Testis (tissue), 3 donors: Measurements from ENCODE around the gene PITX1. TPM values are rescaled to one million over a fixed set of nuclear protein-coding genes. Genes with fewer than 3 reads are reported as not detected.

Experiments used
- DNase-seq: peaks from one replicate; pipeline ENCODE4 v3.0.0-alpha.2; 2019
- H3K27ac ChIP-seq, 2 donors: fragments of 200-600 bp; sonication (generic); one replicate each; pipeline ENCODE4 v1.5.1; 2019
- H3K27me3 ChIP-seq: fragments of 200-600 bp; sonication (generic); one replicate; pipeline ENCODE4 v1.5.1; 2019
- H3K36me3 ChIP-seq: fragments of 200-600 bp; sonication (generic); one replicate; pipeline ENCODE4 v1.5.1; 2017; ENCODE audit warnings: low read depth; ENCODE audit errors: missing control alignments
- H3K4me1 ChIP-seq: fragments of 200-600 bp; sonication (generic); one replicate; pipeline ENCODE4 v1.5.1; 2019
- H3K4me3 ChIP-seq, 2 donors: fragments of 200-600 bp; sonication (generic); one replicate each; pipeline ENCODE4 v1.5.1; 2017 to 2019
- H3K9me3 ChIP-seq: fragments of 200-600 bp; sonication (generic); one replicate; pipeline ENCODE4 v1.5.1; 2017
- POLR2A ChIP-seq: fragments of 450-650 bp; IDR thresholded peaks from one replicate; pipeline ENCODE4 v1.6.1; 2017; ENCODE audit warnings: antibody characterized with exemption, mild to moderate bottlenecking, moderate library complexity
- WGBS, 2 donors: methylation state at CpG; one replicate each; pipeline ENCODE4 v1.1.5; 2018; 5-methylcytosine and 5-hydroxymethylcytosine counted together
- intact Hi-C: fragments of 100-400 bp; cut with DNase I; formaldehyde crosslinking; loops from one replicate; pipeline ENCODE4 v1.15.1; 2023; ENCODE audit warnings: low total_unique reads
- polyA plus RNA-seq: library from polyadenylated mRNA; stranded (reverse); fragments of 350-450 nt; fragmentation: Illumina TruSeq; extraction: RNeasy Lipid Tissue Mini Kit (QIAGEN cat#74804); gene quantifications from one replicate; pipeline ENCODE4 v1.2.3, GENCODE V29; 2014; ENCODE audit warnings: low read depth, low replicate concordance; ENCODE audit not compliant: insufficient read depth
- total RNA-seq, 2 donors: library from RNA; depleted of rRNA; stranded (reverse); fragments of >200 nt; gene quantifications; one replicate each; pipeline ENCODE4 v1.2.3, GENCODE V29; 2016
- TF ChIP-seq, protein P1 (sequence below), 3 experiments: fragments of 450-650 bp in 2 of 3; fragments of 200-600 bp in 1 of 3; sonication (generic) in 1 of 3; IDR thresholded peaks; one replicate each; pipeline ENCODE4 v1.5.1; 2016 to 2019; ENCODE audit warnings: antibody characterized with exemption in 3 of 3, mild to moderate bottlenecking in 2 of 3, moderate library complexity in 1 of 3

Gene PITX1
- total and polyA plus RNA-seq, 3 donors from 2014 or later = 3.0 to 4.1 (median 3.6) TPM

GRCh38 chr5:135034963-135035677, 1.1 kb upstream of the PITX1 start:
- no peak for DNase-seq
- Histone ChIP-seq H3K4me1 (peaks cover 13% of the 10 kb centered on the region), H3K27me3 (no peaks in the 10 kb centered on the region), H3K27ac (no peak overlapping the region), H3K9me3 (no peaks in the 10 kb centered on the region), H3K36me3 (no peaks in the 10 kb centered on the region), H3K4me3 (no peak overlapping the region)
- 80% methylated on average over 9 to 14 of the region's 14 CpGs for WGBS, 2 donors
- TF ChIP-seq, protein P1, sequence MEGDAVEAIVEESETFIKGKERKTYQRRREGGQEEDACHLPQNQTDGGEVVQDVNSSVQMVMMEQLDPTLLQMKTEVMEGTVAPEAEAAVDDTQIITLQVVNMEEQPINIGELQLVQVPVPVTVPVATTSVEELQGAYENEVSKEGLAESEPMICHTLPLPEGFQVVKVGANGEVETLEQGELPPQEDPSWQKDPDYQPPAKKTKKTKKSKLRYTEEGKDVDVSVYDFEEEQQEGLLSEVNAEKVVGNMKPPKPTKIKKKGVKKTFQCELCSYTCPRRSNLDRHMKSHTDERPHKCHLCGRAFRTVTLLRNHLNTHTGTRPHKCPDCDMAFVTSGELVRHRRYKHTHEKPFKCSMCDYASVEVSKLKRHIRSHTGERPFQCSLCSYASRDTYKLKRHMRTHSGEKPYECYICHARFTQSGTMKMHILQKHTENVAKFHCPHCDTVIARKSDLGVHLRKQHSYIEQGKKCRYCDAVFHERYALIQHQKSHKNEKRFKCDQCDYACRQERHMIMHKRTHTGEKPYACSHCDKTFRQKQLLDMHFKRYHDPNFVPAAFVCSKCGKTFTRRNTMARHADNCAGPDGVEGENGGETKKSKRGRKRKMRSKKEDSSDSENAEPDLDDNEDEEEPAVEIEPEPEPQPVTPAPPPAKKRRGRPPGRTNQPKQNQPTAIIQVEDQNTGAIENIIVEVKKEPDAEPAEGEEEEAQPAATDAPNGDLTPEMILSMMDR (IDR thresholded peaks at IDR 0.05) = no peak
- no peak for TF ChIP-seq POLR2A
- intact Hi-C loops = no loop called here

GRCh38 chr5:135034236-135034962, 371 bp upstream of the PITX1 start:
- Histone ChIP-seq H3K4me1 (peaks cover 10% of the 10 kb centered on the region), H3K4me3 (peak overlapping the region in 1 of 2 donors; percentile 34), H3K27ac (no peak overlapping the region), H3K36me3 (no peaks in the 10 kb centered on the region), H3K9me3 (no peaks in the 10 kb centered on the region), H3K27me3 (no peaks in the 10 kb centered on the region)
- TF ChIP-seq, protein P1 (IDR thresholded peaks at IDR 0.05) = no peak
- no peak for TF ChIP-seq POLR2A
- DNase-seq = no peak
- WGBS, 2 donors = 20 to 50% methylated on average over 1 to 59 of the region's 65 CpGs
- intact Hi-C loops = no loop called here

DNA sequence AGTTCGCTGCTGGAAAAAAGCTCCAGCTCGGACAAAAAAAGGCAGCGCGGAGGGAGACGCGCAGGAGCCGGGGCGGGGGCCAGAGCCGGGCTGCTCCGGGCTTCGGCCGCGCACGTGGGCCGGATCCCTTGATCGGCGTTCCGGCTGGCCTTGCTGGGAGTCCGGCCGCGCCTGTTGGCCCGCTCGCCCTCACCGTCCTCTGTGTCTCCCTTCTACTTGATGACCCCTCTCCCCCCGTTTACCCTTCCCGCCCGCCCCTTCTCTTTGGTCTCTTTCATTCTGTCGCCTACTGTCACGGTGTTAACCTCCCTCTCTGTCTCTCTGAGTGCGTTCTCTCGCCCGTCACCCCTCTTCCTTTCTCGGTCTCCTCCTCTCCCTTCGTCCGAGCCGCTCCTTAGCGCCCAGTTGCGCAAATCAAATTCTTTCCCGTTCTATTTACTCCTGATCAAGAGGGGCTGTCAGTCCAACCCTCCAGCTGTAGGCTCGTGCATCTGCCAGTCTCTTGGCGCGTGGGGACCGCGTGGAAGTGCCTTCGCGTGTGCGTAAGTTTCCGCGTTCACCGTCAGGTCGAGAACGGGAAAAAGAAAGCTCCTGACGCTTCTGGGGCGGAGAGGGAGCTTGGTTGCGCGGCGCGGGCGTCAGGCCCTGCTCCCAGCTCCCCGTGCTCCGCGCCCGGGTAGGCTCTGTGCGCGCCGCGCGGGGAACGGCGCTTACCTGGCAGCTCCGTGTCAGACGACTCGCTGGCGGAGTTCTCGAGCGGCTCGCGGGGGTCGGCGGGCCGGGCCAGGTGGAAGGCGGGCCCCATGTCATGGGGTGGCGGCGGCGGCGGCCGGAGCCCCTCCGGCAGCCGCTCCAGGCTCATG, 798 bp downstream of the PITX1 start:
- WGBS, 2 donors = 3 to 10% methylated on average over 43 to 85 of the region's 89 CpGs

DNA sequence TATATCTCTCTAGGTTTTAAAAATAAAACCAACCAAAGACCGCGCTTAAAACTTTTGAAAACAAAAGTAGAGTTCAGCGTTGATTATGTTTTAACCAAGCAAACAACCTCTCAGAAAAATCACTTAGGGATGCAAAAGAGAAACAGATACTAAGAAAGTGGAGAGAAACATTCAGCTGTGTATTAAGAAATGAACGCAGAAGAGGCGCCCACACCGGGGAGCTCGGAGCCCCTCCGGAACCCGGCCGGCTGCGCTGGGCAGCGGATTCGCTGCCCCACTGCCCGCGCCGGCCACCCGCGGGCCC, 1.4 kb downstream of the PITX1 start:
- TF ChIP-seq, protein P1 (IDR thresholded peaks at IDR 0.05) = no peak
- no peak for TF ChIP-seq POLR2A
- 8 to 11% methylated on average over 18 of the region's 18 CpGs for WGBS, 2 donors
- no peaks in the 10 kb centered on the region for H3K9me3 ChIP-seq
- no peak overlapping the region for H3K27ac ChIP-seq
- intact Hi-C loops = no loop called here
- peaks cover 7% of the 10 kb centered on the region for H3K4me1 ChIP-seq
- H3K27me3 ChIP-seq = no peaks in the 10 kb centered on the region
- no peak overlapping the region for H3K4me3 ChIP-seq
- no peak for DNase-seq
- H3K36me3 ChIP-seq = no peaks in the 10 kb centered on the region

More for the DNA sequence above, 798 bp downstream of the PITX1 start:
- Histone ChIP-seq H3K4me1 (peaks cover 7% of the 10 kb centered on the region), H3K27ac (no peak overlapping the region), H3K9me3 (no peaks in the 10 kb centered on the region), H3K4me3 (peak overlapping the region; percentile 34 to 49), H3K27me3 (no peaks in the 10 kb centered on the region), H3K36me3 (no peaks in the 10 kb centered on the region)
- intact Hi-C loops = no loop called here
- DNase-seq = no peak
- no peak for TF ChIP-seq POLR2A
- TF ChIP-seq, protein P1 (IDR thresholded peaks at IDR 0.05) = no peak
